ENCODE results near the gene STRIP1. TPM values are rescaled to one million over a fixed set of nuclear protein-coding genes. Genes with fewer than 3 reads are reported as not detected.
A peak's percentile ranks its signal among the peaks of the same experiment; 100 is the strongest.

Gene STRIP1
- total RNA-seq, 1 experiment from 2014 or later, result 43.2 TPM

- DNase-seq (ENCODE audit: low read depth), result no peak
Observed at GRCh38 chr1:110094931-110095654, 60.7 kb downstream of the STRIP1 start.

DNA sequence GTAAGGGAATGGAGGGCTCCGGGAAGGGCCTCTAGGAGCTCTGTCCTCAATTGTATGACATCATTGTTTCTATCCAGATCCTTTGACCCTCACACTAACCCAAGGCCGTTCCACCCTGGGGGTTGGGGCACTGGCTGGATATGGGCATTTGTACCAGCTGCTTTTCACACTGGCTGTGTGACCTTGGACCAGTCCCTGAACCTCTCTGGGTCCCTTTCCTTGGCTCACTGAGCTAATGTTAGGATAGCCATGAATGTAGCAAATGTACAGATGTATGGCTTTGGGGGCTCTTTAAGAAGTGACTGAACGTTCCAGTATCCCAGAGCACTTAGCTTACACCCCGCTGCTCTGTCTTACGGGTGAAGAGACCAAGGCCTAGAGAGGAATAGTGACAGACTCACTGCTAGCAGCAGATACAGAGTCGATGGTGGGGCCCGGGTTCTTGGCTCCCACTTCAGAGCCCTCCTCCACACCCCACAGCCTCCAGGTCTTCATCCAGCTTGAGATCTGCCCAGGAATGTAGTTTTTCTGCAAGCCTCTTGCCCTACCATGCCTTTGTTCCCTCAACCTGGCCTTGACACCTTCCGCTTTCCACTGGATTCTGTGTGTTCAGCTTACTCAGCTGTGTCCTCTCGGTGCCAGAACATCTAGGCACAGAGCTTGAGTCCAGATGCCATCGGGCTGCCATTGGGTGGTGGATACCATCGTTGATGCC is 63.2 kb downstream of the STRIP1 start:
- no peak for DNase-seq (ENCODE audit: low read depth)

DNA sequence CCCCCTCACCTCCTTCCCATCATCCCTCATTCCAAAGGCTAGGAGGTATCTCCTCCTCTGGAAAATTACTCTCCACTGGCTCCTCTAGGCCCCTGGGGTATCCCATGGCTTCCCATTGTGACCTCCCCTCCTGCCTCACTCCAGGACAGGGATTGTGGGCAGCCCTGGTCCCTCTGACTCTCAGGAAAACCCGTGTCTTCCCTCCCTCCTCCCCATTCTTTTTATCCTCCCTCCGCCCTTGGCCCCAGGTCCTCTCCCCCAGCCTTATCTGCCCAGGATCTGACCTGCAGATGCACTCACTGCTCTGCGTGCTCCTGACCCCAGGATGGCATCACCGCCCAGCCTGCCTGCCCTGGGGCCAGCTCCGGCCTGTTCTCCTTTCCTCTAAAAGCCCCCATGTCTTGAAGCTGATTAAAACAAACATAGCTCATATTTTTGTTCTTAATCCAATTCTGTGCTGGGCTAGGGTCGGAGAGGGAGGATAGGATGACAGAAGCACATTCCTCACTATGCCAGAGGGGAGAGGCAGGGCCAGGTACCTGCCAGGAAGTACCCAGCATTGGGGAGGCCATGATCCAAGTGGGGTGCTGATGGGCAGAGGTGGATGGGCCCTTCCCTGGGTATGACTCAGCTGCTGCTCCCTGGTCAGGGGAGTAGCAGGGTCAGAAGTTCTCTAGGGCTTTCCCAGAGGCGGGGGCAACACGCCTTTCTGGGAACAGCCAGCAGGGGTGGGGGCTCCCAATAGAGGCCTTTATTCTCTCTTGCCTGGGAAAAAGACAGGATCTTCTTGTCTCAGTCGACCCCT is 64.0 kb downstream of the STRIP1 start:
- DNase-seq (ENCODE audit: low read depth), result no peak

DNA sequence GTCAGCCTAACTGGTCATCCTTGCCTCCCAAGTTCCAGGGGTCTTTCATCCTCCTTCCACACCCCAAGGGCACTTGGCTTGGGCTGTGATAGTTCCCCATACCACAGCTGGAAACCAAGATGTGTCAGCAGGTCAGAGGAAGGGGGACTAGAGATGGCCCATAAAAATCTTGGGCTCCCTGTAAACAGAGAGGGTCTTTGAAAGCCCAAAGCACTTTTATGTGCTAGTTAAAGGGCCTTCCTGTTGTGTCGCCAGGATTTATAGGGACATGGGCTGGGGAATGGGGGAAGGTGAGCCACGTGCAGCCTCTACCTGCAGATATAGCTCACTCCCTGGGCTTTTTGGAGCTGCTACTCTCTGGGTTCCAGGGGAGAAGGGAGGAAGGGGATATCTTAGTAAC is 65.9 kb downstream of the STRIP1 start:
- DNase-seq (ENCODE audit: low read depth), result no peak

DNA sequence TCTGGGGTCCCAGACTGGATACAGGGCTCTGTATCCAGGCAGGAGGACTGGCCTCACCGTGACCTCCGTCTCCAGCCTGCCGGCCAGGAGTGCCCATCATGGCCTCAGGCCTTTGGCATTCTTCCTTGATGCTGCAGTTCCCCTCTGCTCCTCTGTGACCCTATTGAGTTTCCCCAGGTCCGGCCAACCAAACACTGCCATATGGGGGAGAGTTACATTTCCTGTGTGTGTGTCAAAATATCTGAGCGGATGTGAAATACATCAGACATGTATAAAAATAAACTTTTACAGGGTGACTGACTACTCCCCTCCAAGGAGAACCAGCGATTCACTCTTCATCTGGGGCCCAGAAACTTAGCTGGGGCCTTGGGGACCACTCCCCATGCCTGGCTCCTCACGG is 67.7 kb downstream of the STRIP1 start:
- DNase-seq (ENCODE audit: low read depth), result peak; percentile 24

Other genes starting within 250 kb of the STRIP1 start
- gene CSF1, start 123.8 kb upstream of the STRIP1 start, total RNA-seq (2014; rRNA removed; shearing (Covaris generic)), result 12.9 and 23.2 TPM in 2 replicates
- 43.7 and 44.9 TPM in 2 replicates for gene AHCYL1, start 49.9 kb upstream of the STRIP1 start, total RNA-seq (2014; rRNA removed; shearing (Covaris generic))
- not detected in 2 replicates for gene ALX3, start 36.0 kb downstream of the STRIP1 start, total RNA-seq (2014; rRNA removed; shearing (Covaris generic))
- not detected in 2 replicates for gene UBL4B, start 77.8 kb downstream of the STRIP1 start, total RNA-seq (2014; rRNA removed; shearing (Covaris generic))
- gene SLC6A17, start 115.9 kb downstream of the STRIP1 start, total RNA-seq (2014; rRNA removed; shearing (Covaris generic)), result 0.46 and 0.60 TPM in 2 replicates
- gene KCNC4, start 175.7 kb downstream of the STRIP1 start, total RNA-seq (2014; rRNA removed; shearing (Covaris generic)), result 5.1 and 5.5 TPM in 2 replicates

Data from Daoy (cell line).